HUES64 (cell line): Measurements from ENCODE around the gene CFDP1.

ENCODE experiments used
- H3K27ac ChIP-seq: 2 replicates; pipeline ENCODE4 v1.7.0; 2013; ENCODE audit warnings: low read depth, low read length, inconsistent platforms
- H3K27me3 ChIP-seq: 2 replicates; pipeline ENCODE4 v1.6.1; 2013; ENCODE audit warnings: mild to moderate bottlenecking, low read length; ENCODE audit not compliant: insufficient read depth
- H3K36me3 ChIP-seq: 2 replicates; pipeline ENCODE4 v1.6.1; 2013; ENCODE audit warnings: mild to moderate bottlenecking, low read length; ENCODE audit not compliant: insufficient read depth
- H3K4me1 ChIP-seq: 2 replicates; pipeline ENCODE4 v1.6.1; 2013; ENCODE audit warnings: mild to moderate bottlenecking, low read length, moderate library complexity; ENCODE audit not compliant: insufficient read depth
- H3K4me3 ChIP-seq: 2 replicates; pipeline ENCODE4 v1.5.1; 2013; ENCODE audit warnings: mild to moderate bottlenecking, low read length, moderate library complexity
- H3K9ac ChIP-seq: 2 replicates; pipeline ENCODE4 v1.6.1; 2013; ENCODE audit warnings: mild to moderate bottlenecking, low read depth, low read length
- H3K9me3 ChIP-seq: 2 replicates; pipeline ENCODE4 v1.6.1; 2013; ENCODE audit warnings: low read depth, low read length; ENCODE audit not compliant: insufficient read depth
- WGBS: fragments of 150-250, 120-280 bp; methylation state at CpG from one replicate; pipeline ENCODE4 v1.1.7; 2013; ENCODE audit warnings: missing lambda C conversion rate; 5-methylcytosine and 5-hydroxymethylcytosine counted together

CFDP1 gene

DNA sequence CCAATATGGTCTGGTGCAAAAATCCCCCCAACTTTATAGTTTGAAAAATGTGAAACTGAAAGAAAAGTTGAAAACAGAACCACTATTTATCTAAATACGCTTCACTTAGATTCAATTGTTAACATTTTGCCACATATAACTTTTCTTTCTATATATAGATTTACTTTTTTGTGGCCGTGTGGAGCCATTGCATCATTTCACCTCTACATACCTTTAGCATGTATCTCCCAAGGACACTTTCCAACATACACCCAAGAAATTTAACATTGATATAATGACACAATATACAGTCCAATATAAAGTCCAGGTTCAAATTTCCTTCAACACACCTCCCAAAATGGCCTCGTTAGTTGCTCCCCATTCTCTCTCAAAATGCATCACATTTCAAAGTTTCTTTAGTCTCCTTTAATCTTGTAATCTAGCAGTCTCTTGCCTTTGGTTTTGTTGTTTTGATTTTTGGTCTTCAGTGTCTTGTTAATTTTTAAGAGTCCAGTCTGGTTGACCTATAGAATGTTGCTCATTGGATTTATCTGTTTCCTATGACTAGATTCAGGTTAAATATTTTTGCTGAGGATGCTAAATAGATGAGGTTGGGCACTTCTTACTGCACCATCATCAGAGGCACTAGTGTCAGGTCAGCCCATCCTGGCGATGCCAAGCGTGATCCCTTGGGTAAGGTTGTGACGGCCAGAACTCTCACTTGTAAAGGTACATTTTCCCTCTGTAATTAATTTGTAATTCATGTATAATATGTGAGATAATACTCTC, 117.6 kb downstream of the CFDP1 start:
- Histone ChIP-seq H3K9ac (no peak overlapping the region), H3K4me3 (no peak overlapping the region), H3K27ac (no peak overlapping the region), H3K36me3 (0 out of 2 replicates have a peak, but pooled peaks cover 4% of the 10 kb centered on the region), H3K9me3 (no peaks in the 10 kb centered on the region), H3K4me1 (peaks cover 11% of the 10 kb centered on the region; the same call in 1 of the 2 replicates), H3K27me3 (no peaks in the 10 kb centered on the region)
- WGBS = 100% methylated on average over 6 of the region's 6 CpGs

- Histone ChIP-seq H3K27me3 (no peaks in the 10 kb centered on the region), H3K9me3 (no peaks in the 10 kb centered on the region), H3K27ac (no peak overlapping the region), H3K4me1 (peaks cover 2% of the 10 kb centered on the region; the same call in 1 of the 2 replicates), H3K9ac (no peak overlapping the region), H3K4me3 (no peak overlapping the region), H3K36me3 (0 out of 2 replicates have a peak, but pooled peaks cover 4% of the 10 kb centered on the region)
- WGBS = 89% methylated on average over 4 of the region's 4 CpGs
Observed at GRCh38 chr16:75312875-75313274, 120.4 kb downstream of the CFDP1 start.

GRCh38 chr16:75311383-75311938, 121.8 kb downstream of the CFDP1 start:
- H3K27ac ChIP-seq = no peak overlapping the region

GRCh38 chr16:75310541-75310940, 122.8 kb downstream of the CFDP1 start:
- Histone ChIP-seq H3K36me3 (0 out of 2 replicates have a peak, but pooled peaks cover 1% of the 10 kb centered on the region), H3K4me3 (no peak overlapping the region), H3K27ac (no peak overlapping the region), H3K27me3 (no peaks in the 10 kb centered on the region), H3K9me3 (no peaks in the 10 kb centered on the region), H3K9ac (no peak overlapping the region), H3K4me1 (peaks cover 9% of the 10 kb centered on the region; the same call in 1 of the 2 replicates)
- WGBS = 96% methylated on average over 3 of the region's 3 CpGs

More at GRCh38 chr16:75311383-75311938, 121.8 kb downstream of the CFDP1 start:
- Histone ChIP-seq H3K9ac (no peak overlapping the region), H3K4me3 (no peak overlapping the region), H3K36me3 (0 out of 2 replicates have a peak, but pooled peaks cover 4% of the 10 kb centered on the region), H3K4me1 (peaks cover 2% of the 10 kb centered on the region; the same call in 1 of the 2 replicates), H3K27me3 (no peaks in the 10 kb centered on the region), H3K9me3 (no peaks in the 10 kb centered on the region)
- WGBS = 79% methylated on average over 3 of the region's 3 CpGs

GRCh38 chr16:75309899-75310430, 123.3 kb downstream of the CFDP1 start:
- no peak overlapping the region for H3K27ac ChIP-seq
- no peaks in the 10 kb centered on the region; the same call in 1 of the 2 replicates for H3K36me3 ChIP-seq
- H3K9ac ChIP-seq = no peak overlapping the region
- 100% methylated on average over 1 of the region's 1 CpG for WGBS
- no peak overlapping the region for H3K4me3 ChIP-seq
- H3K4me1 ChIP-seq = peaks cover 9% of the 10 kb centered on the region; the same call in 1 of the 2 replicates
- H3K27me3 ChIP-seq = no peaks in the 10 kb centered on the region
- H3K9me3 ChIP-seq = no peaks in the 10 kb centered on the region

DNA sequence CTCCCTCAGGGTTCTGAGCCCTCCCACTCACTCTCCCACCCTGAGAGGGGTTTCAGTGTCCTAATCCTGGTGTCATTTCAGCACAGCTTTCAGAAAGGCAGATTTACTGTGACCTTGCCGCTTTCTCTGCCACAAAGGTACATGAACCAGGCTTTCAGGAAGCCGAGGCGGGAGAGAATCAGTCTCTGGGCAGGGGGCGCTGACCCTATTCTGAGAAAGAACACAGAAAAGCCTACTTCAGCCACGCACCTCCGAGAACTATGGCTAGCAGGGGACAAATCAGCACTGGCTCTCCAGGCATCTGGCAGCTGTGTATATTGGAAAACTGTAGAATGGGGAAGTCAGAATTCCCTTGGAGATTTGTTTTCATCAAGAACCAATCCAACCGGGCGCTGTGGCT, 124.1 kb downstream of the CFDP1 start:
- H3K9me3 ChIP-seq = no peaks in the 10 kb centered on the region
- H3K27ac ChIP-seq = no peak overlapping the region
- H3K4me1 ChIP-seq = peaks cover 9% of the 10 kb centered on the region; the same call in 1 of the 2 replicates
- peaks cover 8% of the 10 kb centered on the region for H3K36me3 ChIP-seq
- no peak overlapping the region for H3K9ac ChIP-seq
- WGBS = 92% methylated on average over 8 of the region's 8 CpGs
- H3K27me3 ChIP-seq = no peaks in the 10 kb centered on the region
- no peak overlapping the region for H3K4me3 ChIP-seq

- Histone ChIP-seq H3K4me3 (no peak overlapping the region), H3K9me3 (no peaks in the 10 kb centered on the region), H3K9ac (no peak overlapping the region), H3K27me3 (no peaks in the 10 kb centered on the region), H3K36me3 (peaks cover 17% of the 10 kb centered on the region), H3K4me1 (peaks cover 7% of the 10 kb centered on the region; the same call in 1 of the 2 replicates), H3K27ac (no peak overlapping the region)
- WGBS = 89% methylated on average over 3 of the region's 3 CpGs
Observed at GRCh38 chr16:75308011-75308410, 125.3 kb downstream of the CFDP1 start.

DNA sequence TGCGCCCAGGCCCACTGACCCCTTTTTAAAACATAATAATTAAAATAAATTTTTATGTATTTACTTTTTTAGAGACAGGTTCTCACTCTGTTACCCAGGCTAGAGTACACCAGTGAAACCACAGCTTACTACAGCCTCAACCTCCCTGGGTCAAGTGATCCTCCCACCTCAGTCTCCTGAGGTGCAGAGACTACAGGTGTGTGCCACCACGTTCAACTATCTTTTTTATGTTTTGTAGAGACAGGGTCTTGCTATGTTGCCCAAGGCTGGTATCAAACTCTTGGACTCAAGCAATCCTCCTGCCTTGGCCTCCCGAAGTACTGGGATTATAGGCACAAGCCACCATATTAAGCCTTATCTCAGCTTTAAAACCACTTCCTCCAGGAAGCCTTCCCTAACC, 125.8 kb downstream of the CFDP1 start:
- no peaks in the 10 kb centered on the region for H3K27me3 ChIP-seq
- H3K27ac ChIP-seq = no peak overlapping the region
- no peak overlapping the region for H3K4me3 ChIP-seq
- WGBS = 97% methylated on average over 2 of the region's 3 CpGs
- peaks cover 6% of the 10 kb centered on the region; the same call in 1 of the 2 replicates for H3K4me1 ChIP-seq
- H3K36me3 ChIP-seq = peaks cover 19% of the 10 kb centered on the region
- no peaks in the 10 kb centered on the region for H3K9me3 ChIP-seq
- H3K9ac ChIP-seq = no peak overlapping the region

DNA sequence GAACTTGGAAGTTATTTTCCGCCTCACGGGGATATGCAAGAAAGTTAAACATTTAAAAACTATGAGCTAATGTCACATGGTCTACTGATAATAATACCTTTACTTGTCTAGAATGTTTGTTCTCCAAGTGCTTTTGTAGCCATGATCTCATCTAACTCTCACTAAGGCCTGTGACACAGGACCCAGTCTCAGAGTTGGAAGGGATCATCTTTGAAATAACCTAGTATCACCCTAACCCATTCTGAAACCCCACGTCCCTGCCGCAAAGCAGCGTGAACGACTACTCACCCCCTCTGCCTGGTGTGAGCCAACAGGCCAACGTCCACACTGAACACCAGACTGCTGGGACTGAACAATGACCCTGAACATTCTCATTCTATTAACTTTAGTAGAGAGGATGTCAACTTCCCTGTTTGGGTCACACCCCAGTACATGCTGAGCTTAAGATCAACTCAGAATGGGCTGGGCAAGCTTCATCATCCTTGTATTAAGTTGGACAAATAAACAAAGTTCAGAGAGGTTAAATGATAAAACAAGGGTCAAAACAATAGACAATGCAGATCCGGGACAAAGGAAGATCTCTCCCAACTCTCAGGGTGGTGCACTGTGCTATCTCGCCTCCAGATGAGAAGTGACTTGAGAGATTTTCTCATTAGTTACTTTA, 127.1 kb downstream of the CFDP1 start:
- peaks cover 32% of the 10 kb centered on the region for H3K36me3 ChIP-seq
- H3K9me3 ChIP-seq = no peaks in the 10 kb centered on the region
- peak overlapping the region; percentile 43; the same call in 1 of the 2 replicates for H3K27ac ChIP-seq
- WGBS = 88% methylated on average over 9 of the region's 9 CpGs
- H3K4me1 ChIP-seq = peaks cover 6% of the 10 kb centered on the region; the same call in 1 of the 2 replicates
- no peak overlapping the region for H3K9ac ChIP-seq
- no peak overlapping the region for H3K4me3 ChIP-seq
- H3K27me3 ChIP-seq = no peaks in the 10 kb centered on the region

- WGBS = 67% methylated on average over 8 of the region's 8 CpGs
- H3K27me3 ChIP-seq = no peaks in the 10 kb centered on the region
- H3K4me1 ChIP-seq = peaks cover 6% of the 10 kb centered on the region; the same call in 1 of the 2 replicates
- H3K27ac ChIP-seq = peak overlapping the region; percentile 43
- H3K9ac ChIP-seq = no peak overlapping the region
- H3K9me3 ChIP-seq = no peaks in the 10 kb centered on the region
- peaks cover 39% of the 10 kb centered on the region for H3K36me3 ChIP-seq
- no peak overlapping the region for H3K4me3 ChIP-seq
Observed at GRCh38 chr16:75305364-75306098, 127.8 kb downstream of the CFDP1 start.
